ENCODE measurements around the gene CD14.
A peak's percentile ranks its signal among the peaks of the same experiment; 100 is the strongest.
"Not testable (repeated sequence)": the region's sequence is repeated elsewhere in the genome, so short reads cannot be mapped to it uniquely, and the experiment has no call there.

Gene CD14

DNA sequence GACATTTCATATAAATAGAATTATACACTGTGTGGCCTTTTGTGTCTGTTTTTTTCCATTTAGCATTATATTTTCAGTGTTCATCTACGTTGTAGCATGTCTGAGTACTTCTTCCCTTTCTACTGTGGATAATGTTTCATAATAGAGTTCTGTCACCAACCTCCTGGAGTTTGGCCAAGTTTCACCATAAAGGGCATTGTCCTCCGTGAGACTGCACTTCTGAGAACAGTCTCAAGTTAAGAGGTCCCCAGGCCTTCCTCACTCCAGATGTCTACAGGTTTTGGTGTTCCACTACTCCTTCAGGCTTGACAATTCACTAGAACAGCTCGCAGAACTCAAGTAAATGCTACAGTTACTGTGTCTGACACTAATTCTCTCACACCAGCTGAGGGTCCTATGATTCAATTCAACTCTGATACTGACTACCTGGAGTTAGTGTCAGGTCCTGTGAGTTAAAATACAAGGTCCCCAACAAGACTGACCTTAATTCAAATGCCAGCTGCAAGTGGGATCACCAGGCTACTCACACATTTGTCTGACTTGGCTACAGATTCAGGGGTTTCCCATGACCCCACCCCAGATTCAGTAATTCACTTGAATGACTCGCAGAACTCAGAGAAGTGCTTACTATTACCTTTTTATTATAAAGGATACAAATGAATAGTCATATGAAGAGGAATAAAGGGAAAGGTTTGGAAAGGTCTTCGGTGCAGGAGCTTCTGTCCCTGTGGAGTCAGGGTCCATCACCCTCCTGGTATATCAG, 37.3 kb downstream of the CD14 start:
- H3K4me3 Mint-ChIP-seq, result no peak overlapping the region
- peaks cover 5 to 9% of the 10 kb centered on the region in 2 donors for H3K4me1 Mint-ChIP-seq
- ATAC-seq (replicated peaks), result peak; percentile 73
- H3K9me3 Mint-ChIP-seq, result no peaks in the 10 kb centered on the region
- no peak for DNase-seq
- peaks cover 16 to 48% of the 10 kb centered on the region in 2 donors for H3K27me3 Mint-ChIP-seq
- H3K36me3 Mint-ChIP-seq, result no peaks in the 10 kb centered on the region
- H3K27ac Mint-ChIP-seq, result no peak overlapping the region

DNA sequence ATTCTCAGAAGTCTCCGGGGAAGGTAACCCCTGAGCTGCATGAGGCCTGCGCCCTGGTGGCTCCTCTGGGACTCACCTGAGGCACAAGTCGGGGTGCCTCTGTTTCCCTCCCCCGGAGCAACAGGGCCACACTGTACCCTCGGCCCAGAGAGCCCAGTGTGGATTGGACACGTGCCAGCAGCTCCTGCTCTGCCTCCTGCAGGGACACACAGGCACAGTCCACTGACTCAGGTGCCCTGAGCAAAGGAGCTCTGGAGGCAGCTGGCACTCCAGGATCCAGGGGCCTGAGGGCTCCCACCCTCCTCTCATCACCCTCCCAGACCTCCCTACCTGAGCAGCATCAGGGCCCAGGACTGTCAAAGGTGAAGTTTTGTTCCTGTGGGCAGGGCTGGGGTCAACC, 38.8 kb downstream of the CD14 start:
- H3K9me3 Mint-ChIP-seq, result no peaks in the 10 kb centered on the region
- no peaks in the 10 kb centered on the region for H3K36me3 Mint-ChIP-seq
- peaks cover 16 to 48% of the 10 kb centered on the region in 2 donors for H3K27me3 Mint-ChIP-seq
- ATAC-seq (replicated peaks) (no peak), DNase-seq (no peak)
- no peak overlapping the region for H3K27ac Mint-ChIP-seq
- peaks cover 5 to 9% of the 10 kb centered on the region in 2 donors for H3K4me1 Mint-ChIP-seq
- H3K4me3 Mint-ChIP-seq, result no peak overlapping the region

DNA sequence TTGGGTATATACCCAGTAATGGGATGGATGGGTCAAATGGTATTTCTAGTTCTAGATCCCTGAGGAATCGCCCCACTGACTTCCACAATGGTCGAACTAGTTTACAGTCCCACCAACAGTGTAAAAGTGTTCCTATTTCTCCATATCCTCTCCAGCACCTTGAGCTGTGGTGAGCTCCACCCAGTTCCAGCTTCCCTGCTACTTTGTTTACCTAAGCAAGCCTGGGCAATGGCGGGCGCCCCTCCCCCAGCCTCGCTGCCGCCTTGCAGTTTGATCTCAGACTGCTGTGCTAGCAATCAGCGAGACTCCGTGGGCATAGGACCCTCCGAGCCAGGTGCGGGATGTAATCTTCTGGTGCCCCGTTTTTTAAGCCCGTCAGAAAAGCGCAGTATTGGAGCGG, 39.9 kb downstream of the CD14 start:
- H3K4me3 Mint-ChIP-seq; H3K36me3 Mint-ChIP-seq; H3K27ac Mint-ChIP-seq; ATAC-seq (replicated peaks); DNase-seq; H3K4me1 Mint-ChIP-seq; H3K9me3 Mint-ChIP-seq: not testable (repeated sequence)
- peaks cover 13 to 37% of the 10 kb centered on the region in 2 donors for H3K27me3 Mint-ChIP-seq

DNA sequence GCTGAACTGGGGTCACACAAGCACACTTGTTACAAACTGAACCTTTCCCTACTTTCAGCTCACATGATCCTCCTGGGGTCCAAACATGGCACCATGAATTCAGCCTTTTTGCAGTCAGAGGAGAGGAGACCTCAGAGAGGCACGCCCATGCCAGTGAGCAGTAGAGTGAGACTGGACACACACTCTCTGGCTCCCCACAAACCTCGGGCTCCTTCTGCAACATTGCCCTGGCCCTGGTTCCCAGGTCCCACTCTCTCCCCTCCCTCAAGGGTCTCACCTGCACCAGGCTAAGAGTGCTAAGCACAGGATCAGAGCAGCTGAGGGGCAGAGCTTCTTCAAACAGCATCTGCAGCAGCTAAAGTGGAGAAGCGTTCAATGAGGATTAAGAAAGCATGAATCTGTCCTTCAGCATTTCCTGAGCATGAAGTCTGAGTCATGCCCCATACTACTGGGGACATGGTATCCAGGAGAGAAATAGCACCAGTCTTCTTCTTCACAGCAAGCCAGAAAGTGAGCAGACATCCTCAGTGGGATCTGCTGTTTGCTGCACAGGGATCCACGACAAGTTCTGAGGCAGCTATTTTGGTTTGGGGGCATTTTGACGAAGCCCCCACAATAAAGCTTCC, 41.1 kb downstream of the CD14 start:
- peaks cover 0 to 2% of the 10 kb centered on the region in 2 donors for H3K9me3 Mint-ChIP-seq
- H3K27ac Mint-ChIP-seq, result no peak overlapping the region
- no peak overlapping the region for H3K4me3 Mint-ChIP-seq
- DNase-seq, result no peak
- peaks cover 5 to 9% of the 10 kb centered on the region in 2 donors for H3K4me1 Mint-ChIP-seq
- no peak for ATAC-seq (replicated peaks)
- peaks cover 13 to 37% of the 10 kb centered on the region in 2 donors for H3K27me3 Mint-ChIP-seq
- no peaks in the 10 kb centered on the region for H3K36me3 Mint-ChIP-seq

DNA sequence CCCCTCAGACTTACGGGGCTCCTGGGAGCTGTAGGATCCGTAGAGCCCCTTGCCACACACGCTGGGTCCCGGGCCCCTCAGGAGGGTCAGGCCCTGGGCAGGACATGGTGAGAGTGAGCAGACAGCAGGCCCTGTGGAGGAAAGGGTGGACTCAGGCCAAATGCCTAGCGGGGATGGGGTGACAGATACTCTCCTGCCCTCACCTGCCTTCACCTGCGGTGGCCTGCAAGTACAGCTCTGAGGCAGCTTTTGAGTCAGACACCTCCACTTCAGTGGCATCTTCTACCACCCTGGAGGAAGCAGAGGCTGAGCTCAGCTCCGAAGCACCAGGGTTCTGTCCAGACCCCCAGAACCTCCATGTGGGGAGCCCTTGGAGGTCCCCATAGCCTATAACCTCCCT, 42.1 kb downstream of the CD14 start:
- ATAC-seq (replicated peaks), result no peak
- Mint-ChIP-seq H3K4me3 (no peak overlapping the region), H3K4me1 (peaks cover 5 to 9% of the 10 kb centered on the region in 2 donors), H3K9me3 (peaks cover 0 to 2% of the 10 kb centered on the region in 2 donors), H3K27me3 (peaks cover 13 to 29% of the 10 kb centered on the region in 2 donors), H3K36me3 (no peaks in the 10 kb centered on the region), H3K27ac (no peak overlapping the region)
- no peak for DNase-seq

DNA sequence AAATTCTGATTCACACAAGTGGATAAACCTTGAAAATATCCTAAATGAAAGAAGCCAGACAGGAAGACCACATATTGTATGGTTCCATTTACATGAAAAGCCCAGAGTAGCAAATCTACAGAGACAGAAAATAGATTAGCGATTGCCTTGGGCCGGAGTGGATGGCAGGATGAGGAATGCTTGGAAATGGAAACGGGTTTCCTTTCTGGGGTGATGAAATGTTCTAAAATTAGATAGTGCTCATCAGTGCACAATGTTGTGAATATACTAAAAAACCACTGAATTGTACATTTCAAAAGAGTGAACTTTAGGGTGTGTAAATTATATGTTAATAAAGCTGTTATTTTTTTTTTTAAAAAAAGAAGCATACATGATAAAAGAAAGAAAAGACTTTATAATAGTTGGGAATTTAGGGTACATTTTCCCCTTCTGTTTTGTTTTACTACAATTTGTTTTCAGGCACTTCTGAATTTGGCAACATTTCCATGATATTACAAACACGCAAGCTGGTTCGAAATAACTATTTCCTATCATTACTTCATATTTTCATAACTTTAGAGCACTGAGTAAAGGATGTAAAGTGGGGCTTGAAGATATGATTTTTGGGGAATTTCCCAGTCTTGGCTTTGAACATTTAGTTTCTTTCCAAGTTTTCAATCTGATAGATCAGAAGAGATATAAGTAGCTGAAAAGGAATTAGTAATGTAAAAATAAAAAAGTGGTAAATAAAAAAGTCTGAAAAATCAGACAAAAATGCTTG, 44.5 kb downstream of the CD14 start:
- H3K36me3 Mint-ChIP-seq, result peaks cover 0 to 6% of the 10 kb centered on the region in 2 donors
- H3K27ac Mint-ChIP-seq, result no peak overlapping the region
- no peak overlapping the region for H3K4me3 Mint-ChIP-seq
- H3K9me3 Mint-ChIP-seq, result peaks cover 2 to 4% of the 10 kb centered on the region in 2 donors
- DNase-seq, result no peak
- no peaks in the 10 kb centered on the region for H3K4me1 Mint-ChIP-seq
- H3K27me3 Mint-ChIP-seq, result peaks cover 6 to 16% of the 10 kb centered on the region in 2 donors
- no peak for ATAC-seq (replicated peaks)

DNA sequence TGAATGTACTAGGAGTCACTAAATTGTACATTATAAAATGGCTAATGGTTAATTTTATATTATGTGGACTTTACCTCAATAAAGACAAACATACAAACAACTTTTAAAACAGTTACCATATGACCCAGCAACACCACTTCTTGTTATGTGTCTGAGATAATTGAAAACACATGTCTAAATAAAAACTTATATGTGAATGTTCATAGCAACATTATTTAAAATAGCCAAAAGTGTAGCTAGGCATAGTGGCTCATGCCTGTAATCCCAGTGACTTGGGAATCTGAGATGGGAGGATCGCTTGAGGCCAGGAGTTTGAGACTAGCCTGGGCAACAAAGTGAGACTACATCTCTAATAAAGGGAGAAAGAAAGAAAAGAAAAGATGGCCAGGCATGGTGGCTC, 45.5 kb downstream of the CD14 start:
- Mint-ChIP-seq H3K4me1 (no peaks in the 10 kb centered on the region), H3K27me3 (peaks cover 9 to 20% of the 10 kb centered on the region in 2 donors), H3K36me3 (peaks cover 0 to 9% of the 10 kb centered on the region in 2 donors), H3K27ac (no peak overlapping the region), H3K9me3 (peaks cover 4 to 6% of the 10 kb centered on the region in 2 donors), H3K4me3 (no peak overlapping the region)
- ATAC-seq (replicated peaks) (no peak), DNase-seq (no peak)

All from stimulated activated naive B cell treated with anti-CD40 and anti-IgM and Interleukin-4, amounts not matched to agents 10 μg/mL and 1 μg/mL and 100 μg/mL, for 72 hours (primary cell).